Liver (tissue), 9 donors: Measurements from ENCODE around the gene MARCHF9. TPM values are rescaled to one million over a fixed set of nuclear protein-coding genes. Genes with fewer than 3 reads are reported as not detected.

Source experiments
- DNase-seq: peaks from one replicate; pipeline ENCODE4 v3.0.0-alpha.2; 2017; ENCODE audit warnings: low spot score
- H3K27ac ChIP-seq, 2 donors: one replicate each; pipeline ENCODE4 v1.7.0; 2013; ENCODE audit warnings: inconsistent platforms in 2 of 2, low read length in 2 of 2, control low read depth in 1 of 2, low read depth in 1 of 2, mild to moderate bottlenecking in 1 of 2
- H3K27me3 ChIP-seq, 4 donors: one replicate each; pipeline versions ENCODE4 v1.6.1 to v1.7.0; 2013; ENCODE audit warnings: low read length in 3 of 4, inconsistent platforms in 1 of 4, mild to moderate bottlenecking in 1 of 4, moderate library complexity in 1 of 4; ENCODE audit not compliant: control insufficient read depth in 4 of 4, insufficient read depth in 4 of 4
- H3K36me3 ChIP-seq, 4 donors: one replicate each; pipeline versions ENCODE4 v1.6.1 to v1.7.0; 2013; ENCODE audit warnings: low read length in 3 of 4, mild to moderate bottlenecking in 3 of 4, low read depth in 1 of 4, moderate library complexity in 1 of 4; ENCODE audit not compliant: control insufficient read depth in 4 of 4, insufficient read depth in 3 of 4
- H3K4me1 ChIP-seq, 4 donors: one replicate each; pipeline versions ENCODE4 v1.6.1 to v1.7.0; 2013; ENCODE audit warnings: low read length in 3 of 4, mild to moderate bottlenecking in 3 of 4, moderate library complexity in 1 of 4; ENCODE audit not compliant: control insufficient read depth in 4 of 4, insufficient read depth in 4 of 4
- H3K4me3 ChIP-seq, 3 donors: one replicate each; pipeline versions ENCODE4 v1.6.1 to v1.7.0; 2013; ENCODE audit warnings: low read length in 3 of 3, control low read depth in 1 of 3, low read depth in 1 of 3, mild to moderate bottlenecking in 1 of 3
- H3K9ac ChIP-seq, 2 donors: one replicate each; pipeline ENCODE4 v1.7.0; 2013; ENCODE audit warnings: low read length in 2 of 2, mild to moderate bottlenecking in 2 of 2, moderate library complexity in 2 of 2, control low read depth in 1 of 2, low read depth in 1 of 2
- H3K9me3 ChIP-seq, 4 donors: one replicate each; pipeline versions ENCODE4 v1.6.1 to v1.7.0; 2013; ENCODE audit warnings: low read length in 3 of 4; ENCODE audit not compliant: control insufficient read depth in 4 of 4
- ATF3 ChIP-seq: IDR thresholded peaks from 2 replicates; pipeline ENCODE4 v1.6.1; 2016; ENCODE audit warnings: antibody characterized with exemption
- CTCF ChIP-seq: fragments of 150-350 bp; IDR thresholded peaks from 2 replicates; pipeline ENCODE4 v1.5.1; 2017; ENCODE audit warnings: improper control_type of control experiment, low read depth, low read length; ENCODE audit not compliant: missing input control
- EGR1 ChIP-seq, 2 donors: IDR thresholded peaks; 2 replicates each; pipeline ENCODE4 v1.6.1; 2016 to 2018; ENCODE audit warnings: antibody characterized with exemption in 2 of 2, low read depth in 2 of 2
- FOXA1 ChIP-seq: IDR thresholded peaks from 2 replicates; pipeline ENCODE4 v1.6.1; 2016; ENCODE audit warnings: antibody characterized with exemption
- FOXA2 ChIP-seq: IDR thresholded peaks from 2 replicates; pipeline ENCODE4 v1.6.1; 2016; ENCODE audit warnings: antibody characterized with exemption
- GABPA ChIP-seq, 2 donors: IDR thresholded peaks in 1 of 2; conservative IDR thresholded peaks in 1 of 2; 2 replicates each; pipeline ENCODE4 v1.6.1; 2016; ENCODE audit warnings: antibody characterized with exemption in 2 of 2, mild to moderate bottlenecking in 1 of 2, moderate library complexity in 1 of 2
- HNF4A ChIP-seq, 2 donors: conservative IDR thresholded peaks; 2 replicates each; pipeline ENCODE4 v1.6.1; 2016; ENCODE audit warnings: antibody characterized with exemption in 2 of 2, mild to moderate bottlenecking in 2 of 2
- HNF4G ChIP-seq: IDR thresholded peaks from 2 replicates; pipeline ENCODE4 v1.6.1; 2016; ENCODE audit warnings: antibody characterized with exemption
- JUND ChIP-seq, 2 donors: IDR thresholded peaks; 2 replicates each; pipeline ENCODE4 v1.6.1; 2016; ENCODE audit warnings: antibody characterized with exemption in 2 of 2
- MAX ChIP-seq: IDR thresholded peaks from 2 replicates; pipeline ENCODE4 v1.6.1; 2016; ENCODE audit warnings: antibody characterized with exemption
- NR2F2 ChIP-seq: IDR thresholded peaks from 2 replicates; pipeline ENCODE4 v1.6.1; 2016; ENCODE audit warnings: antibody characterized with exemption
- RAD21 ChIP-seq, 2 donors: IDR thresholded peaks; 2 replicates each; pipeline ENCODE4 v1.6.1; 2016; ENCODE audit warnings: antibody characterized with exemption in 2 of 2, mild to moderate bottlenecking in 2 of 2
- REST ChIP-seq: IDR thresholded peaks from 2 replicates; pipeline ENCODE4 v1.6.1; 2016; ENCODE audit warnings: antibody characterized with exemption, mild to moderate bottlenecking
- RXRA ChIP-seq, 2 donors: IDR thresholded peaks; 2 replicates each; pipeline ENCODE4 v1.6.1; 2017 to 2018; ENCODE audit warnings: antibody characterized with exemption in 2 of 2, mild to moderate bottlenecking in 1 of 2
- SP1 ChIP-seq: IDR thresholded peaks from 2 replicates; pipeline ENCODE4 v1.6.1; 2018; ENCODE audit warnings: antibody characterized with exemption, mild to moderate bottlenecking
- TAF1 ChIP-seq: conservative IDR thresholded peaks from 2 replicates; pipeline ENCODE4 v1.6.1; 2016; ENCODE audit warnings: antibody characterized with exemption, mild to moderate bottlenecking
- YY1 ChIP-seq: IDR thresholded peaks from 2 replicates; pipeline ENCODE4 v1.6.1; 2016; ENCODE audit warnings: antibody characterized with exemption, mild to moderate bottlenecking
- ZBTB33 ChIP-seq: IDR thresholded peaks from 2 replicates; pipeline ENCODE4 v1.6.1; 2016; ENCODE audit warnings: antibody characterized with exemption
- WGBS: extraction: QIAGEN DNeasy Blood & Tissue Kit; methylation state at CpG from one replicate; pipeline ENCODE4 v1.1.7; 2013; 5-methylcytosine and 5-hydroxymethylcytosine counted together
- polyA plus RNA-seq, 2 donors: library from polyadenylated mRNA; stranded (reverse) in 1 of 2; unstranded in 1 of 2; fragments of 200-250 nt in 1 of 2; fragments of >200 nt in 1 of 2; fragmentation: Nextera tagmentation in 1 of 2; extraction: Ambion mirVana in 1 of 2; gene quantifications; one replicate each; pipeline versions ENCODE4 v1.2.1 to v1.2.3, GENCODE V29; 2013 to 2015
- total RNA-seq, 2 donors: library from RNA; depleted of rRNA; stranded (reverse); fragments of >200 nt; gene quantifications; one replicate each; pipeline ENCODE4 v1.2.3, GENCODE V29; 2014
- donor health status: healthy.
- donor health status: healthy.
- donor health status: healthy.
- donor health status: healthy.
- donor health status: healthy.

The MARCHF9 gene
- total and polyA plus RNA-seq, 4 donors: 1.1 to 3.0 (median 2.2) TPM

GRCh38 chr12:57753756-57754337, 1.1 kb upstream of the MARCHF9 start (continued):
- no peak for TF ChIP-seq EGR1 (IDR thresholded peaks at IDR 0.05; ENCODE audit: low read depth in 2 of 2)

- H3K9ac ChIP-seq: no peak overlapping the region
- DNase-seq: no peak
- no peaks in the 10 kb centered on the region for H3K9me3 ChIP-seq
- H3K27ac ChIP-seq: no peak overlapping the region
- H3K27me3 ChIP-seq: no peaks in the 10 kb centered on the region
- WGBS: under 1% methylated on average over 34 of the region's 34 CpGs
- H3K4me3 ChIP-seq: peak overlapping the region in 1 of 3 donors; percentile 79
- H3K36me3 ChIP-seq: peaks cover 0 to 7% (median 2%) of the 10 kb centered on the region in 4 donors
- TF ChIP-seq HNF4A (conservative IDR thresholded peaks at IDR 0.05) (no peak), GABPA (IDR thresholded peaks at IDR 0.05 in 1 of 2, conservative IDR thresholded peaks at IDR 0.05 in 1 of 2) (no peak), TAF1 (no peak), CTCF (no peak), RAD21 (IDR thresholded peaks at IDR 0.05) (no peak), SP1 (no peak), MAX (no peak), NR2F2 (no peak), FOXA1 (no peak), FOXA2 (no peak), REST (no peak), ZBTB33 (no peak), ATF3 (no peak), EGR1 (IDR thresholded peaks at IDR 0.05; ENCODE audit: low read depth in 2 of 2) (no peak), JUND (IDR thresholded peaks at IDR 0.05) (no peak), YY1 (no peak), RXRA (IDR thresholded peaks at IDR 0.05) (no peak), HNF4G (no peak)
- peaks cover 6 to 35% (median 27%) of the 10 kb centered on the region in 4 donors for H3K4me1 ChIP-seq
Observed at GRCh38 chr12:57755194-57755453, 221 bp downstream of the MARCHF9 start.
